Dedifferentiated amniotic fluid mesenchymal stem cell (primary cell): ENCODE measurements around the gene NAA40.
"Not testable (repeated sequence)": the region's sequence is repeated elsewhere in the genome, so short reads cannot be mapped to it uniquely, and the experiment has no call there.

Experiments used
- DNase-seq: peaks from one replicate; pipeline ENCODE4 v3.0.0-alpha.2; 2016; ENCODE audit errors: extremely low spot score

NAA40 gene

DNA sequence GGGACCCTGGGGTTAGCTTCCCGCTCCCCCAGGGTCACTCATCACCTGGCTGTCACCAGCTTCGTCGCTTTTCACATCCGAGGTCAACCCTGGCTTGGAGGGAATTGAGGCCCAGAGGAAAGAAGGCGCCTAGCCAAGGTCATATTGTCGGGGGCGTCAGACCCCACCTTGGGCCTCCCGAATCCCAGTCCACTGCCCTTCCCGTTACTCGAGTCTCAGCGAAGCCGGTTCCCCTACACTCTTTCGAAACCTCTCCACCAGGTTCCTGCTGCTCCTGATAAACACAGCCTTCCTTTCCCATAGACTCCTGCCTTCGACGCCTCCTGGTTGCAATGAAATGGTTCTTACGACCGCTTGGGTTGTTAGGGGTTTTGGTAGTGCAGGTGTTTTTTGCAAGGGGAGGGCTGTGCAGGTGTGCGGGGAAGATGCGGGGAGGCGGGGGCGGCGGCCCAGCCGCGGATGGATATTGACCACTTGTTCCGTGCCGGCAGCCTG is 642 bp downstream of the NAA40 start:
- no peak for DNase-seq

DNA sequence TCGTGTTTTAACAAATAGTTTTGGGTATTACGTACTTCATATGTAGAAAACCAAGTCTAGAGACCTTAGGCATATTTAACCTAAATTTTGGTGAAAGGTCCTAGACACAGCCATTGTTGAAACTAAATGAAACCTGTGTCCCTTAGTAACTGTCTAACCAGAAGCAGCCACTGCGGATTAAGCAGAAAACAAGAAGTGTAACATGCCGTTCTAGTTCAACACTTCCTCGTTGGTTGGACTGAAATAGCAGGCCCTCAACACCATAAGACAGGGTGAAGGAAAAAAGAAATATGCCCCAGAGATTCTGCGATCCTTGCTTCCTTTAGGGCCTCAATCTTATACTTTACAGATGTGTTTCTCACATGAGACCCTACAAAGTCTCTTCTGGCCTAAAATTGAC is 2.0 kb downstream of the NAA40 start:
- no peak for DNase-seq

DNA sequence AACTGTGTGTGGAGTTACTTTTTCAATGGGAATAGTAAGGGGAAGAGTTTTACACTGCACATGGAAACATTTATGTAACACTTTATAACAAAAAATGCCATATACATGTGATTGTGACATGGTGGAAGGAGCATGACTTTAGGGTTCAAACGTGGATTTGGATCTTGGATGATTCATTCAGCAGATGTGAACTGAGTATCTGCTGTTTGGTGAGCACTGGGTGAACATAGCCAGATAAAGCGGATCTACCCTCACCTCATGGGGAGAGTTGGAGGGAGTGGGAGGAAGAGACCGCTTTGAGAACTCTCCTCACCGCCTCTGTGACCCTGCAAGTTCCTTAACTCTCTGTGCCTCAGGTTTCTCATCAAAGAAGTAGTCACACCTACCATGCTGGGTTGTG is 3.1 kb downstream of the NAA40 start:
- DNase-seq: no peak

- DNase-seq: no peak
Observed at GRCh38 chr11:63942803-63943202, 4.0 kb downstream of the NAA40 start.

- no peak for DNase-seq
Observed at GRCh38 chr11:63944987-63945386, 6.2 kb downstream of the NAA40 start.

DNA sequence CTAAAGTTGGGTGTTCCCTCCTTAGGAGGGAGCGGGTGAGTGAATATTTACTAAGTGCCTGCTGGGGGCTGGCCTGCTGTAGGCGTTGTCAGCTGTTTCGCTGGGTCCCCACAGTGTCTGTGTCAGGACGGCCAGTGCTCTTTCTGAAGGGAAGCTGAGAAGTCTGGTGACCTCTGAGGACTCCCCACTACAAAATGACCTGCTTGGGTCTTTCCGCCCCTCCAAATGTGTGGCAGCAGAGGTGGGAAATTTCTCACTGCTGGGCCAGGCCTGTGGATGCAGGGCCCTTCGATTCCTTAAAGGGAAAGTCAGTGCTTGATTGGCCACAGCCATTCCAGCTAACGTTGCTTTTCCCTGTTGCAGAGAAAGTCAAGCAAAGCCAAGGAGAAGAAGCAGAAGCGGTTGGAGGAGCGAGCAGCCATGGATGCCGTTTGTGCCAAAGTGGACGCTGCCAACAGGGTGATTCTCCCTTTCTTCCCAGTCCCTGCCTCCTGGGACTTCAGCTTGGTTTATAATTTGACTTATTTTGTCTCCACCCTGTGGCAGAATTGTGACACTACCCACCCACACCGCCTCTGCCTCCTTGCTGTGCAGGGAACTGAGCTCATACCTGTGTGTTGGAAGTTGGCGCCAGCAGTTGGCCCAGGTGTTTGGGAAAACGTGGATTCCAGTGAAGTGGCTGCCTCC is 6.8 kb downstream of the NAA40 start:
- DNase-seq: peak; percentile 58

- no peak for DNase-seq
Observed at GRCh38 chr11:63951779-63952536, 13.2 kb downstream of the NAA40 start.

DNA sequence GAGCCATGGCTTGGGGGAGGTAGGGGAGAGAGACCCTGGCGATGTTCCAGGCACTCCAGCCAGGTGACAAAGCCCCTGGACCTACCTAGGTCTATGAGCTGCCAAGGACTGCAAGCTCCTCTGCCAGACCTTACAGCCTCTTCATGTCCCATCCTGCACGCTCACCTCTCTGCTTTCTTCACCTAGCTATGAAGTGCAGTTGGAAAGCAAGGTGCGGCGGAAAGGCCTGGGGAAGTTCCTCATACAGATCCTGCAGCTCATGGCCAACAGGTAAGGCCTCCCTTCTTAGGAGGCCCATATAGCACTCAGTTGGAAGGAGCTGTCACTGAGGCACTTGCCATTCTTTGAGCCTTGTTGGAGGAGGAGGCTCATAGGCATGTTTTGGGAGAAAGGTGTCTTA is 13.8 kb downstream of the NAA40 start:
- DNase-seq: no peak

- no peak for DNase-seq
Observed at GRCh38 chr11:63958008-63958407, 19.2 kb downstream of the NAA40 start.

DNA sequence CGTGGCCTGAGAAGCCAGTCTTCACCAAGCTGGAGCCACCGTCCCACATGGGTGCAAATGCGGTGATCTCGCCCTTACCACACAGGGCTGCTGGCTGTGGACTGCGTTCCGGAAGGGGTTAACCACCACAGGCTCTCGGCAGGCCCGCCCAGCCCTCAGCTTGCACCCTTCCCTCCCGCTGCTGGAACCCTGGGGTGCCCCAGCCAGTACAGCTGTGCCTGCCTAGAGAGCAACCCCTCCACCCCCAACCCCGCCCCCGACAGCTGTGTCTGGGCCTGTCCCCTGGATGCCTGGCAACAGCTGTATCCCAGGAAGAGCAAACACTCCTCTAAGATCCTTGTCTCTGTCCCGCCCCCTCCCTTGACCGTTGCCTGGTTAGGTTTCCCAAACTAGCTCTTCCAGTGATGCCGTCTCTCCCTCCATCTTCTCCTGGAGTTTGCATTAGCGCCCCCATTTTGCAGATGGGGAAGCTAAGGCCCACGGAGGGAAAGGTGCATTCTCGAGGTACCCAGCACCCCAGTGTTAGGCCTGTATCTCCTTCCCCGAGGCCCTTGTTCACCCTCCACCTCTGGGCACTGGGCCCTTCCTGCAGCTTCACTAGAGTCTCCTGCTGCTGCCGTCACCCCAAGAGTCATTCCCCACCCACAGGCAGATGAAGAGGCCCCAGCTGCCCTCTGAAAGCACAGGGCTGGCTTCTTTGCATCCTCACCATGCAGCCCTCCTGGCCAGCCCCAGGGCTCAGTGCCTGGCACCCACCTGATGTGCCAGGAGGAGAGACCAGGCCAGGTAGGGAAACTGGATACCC is 23.0 kb downstream of the NAA40 start:
- DNase-seq: no peak

GRCh38 chr11:63963895-63964294 is 25.1 kb downstream of the NAA40 start:
- not testable (repeated sequence) for DNase-seq

- no peak for DNase-seq
Observed at GRCh38 chr11:63966444-63966843, 27.6 kb downstream of the NAA40 start.

GRCh38 chr11:63969461-63969860 is 30.7 kb downstream of the NAA40 start:
- no peak for DNase-seq

- no peak for DNase-seq
Observed at GRCh38 chr11:63970902-63971301, 32.1 kb downstream of the NAA40 start.

DNA sequence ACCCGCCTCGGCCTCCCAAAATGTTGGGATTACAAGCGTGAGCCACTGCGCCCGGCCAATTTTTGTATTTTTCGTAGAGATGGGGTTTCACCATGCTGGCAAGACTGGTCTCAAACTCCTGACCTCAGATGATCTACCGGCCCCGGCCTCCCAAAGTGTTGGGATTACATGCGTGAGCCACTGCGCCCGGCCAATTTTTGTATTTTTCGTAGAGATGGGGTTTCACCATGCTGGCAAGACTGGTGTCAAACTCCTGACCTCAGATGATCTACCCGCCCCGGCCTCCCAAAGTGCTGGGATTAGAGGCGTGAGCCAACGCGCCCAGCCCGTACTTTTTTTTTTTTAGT is 35.1 kb downstream of the NAA40 start:
- not testable (repeated sequence) for DNase-seq

- peak; percentile 100 for DNase-seq
Observed at GRCh38 chr11:63974259-63975143, 35.7 kb downstream of the NAA40 start, which contains the start of gene COX8A. TSS of gene COX8A (plus strand) at chr11:63974620. CDS start at chr11:63974681, 61 bp downstream.

DNA sequence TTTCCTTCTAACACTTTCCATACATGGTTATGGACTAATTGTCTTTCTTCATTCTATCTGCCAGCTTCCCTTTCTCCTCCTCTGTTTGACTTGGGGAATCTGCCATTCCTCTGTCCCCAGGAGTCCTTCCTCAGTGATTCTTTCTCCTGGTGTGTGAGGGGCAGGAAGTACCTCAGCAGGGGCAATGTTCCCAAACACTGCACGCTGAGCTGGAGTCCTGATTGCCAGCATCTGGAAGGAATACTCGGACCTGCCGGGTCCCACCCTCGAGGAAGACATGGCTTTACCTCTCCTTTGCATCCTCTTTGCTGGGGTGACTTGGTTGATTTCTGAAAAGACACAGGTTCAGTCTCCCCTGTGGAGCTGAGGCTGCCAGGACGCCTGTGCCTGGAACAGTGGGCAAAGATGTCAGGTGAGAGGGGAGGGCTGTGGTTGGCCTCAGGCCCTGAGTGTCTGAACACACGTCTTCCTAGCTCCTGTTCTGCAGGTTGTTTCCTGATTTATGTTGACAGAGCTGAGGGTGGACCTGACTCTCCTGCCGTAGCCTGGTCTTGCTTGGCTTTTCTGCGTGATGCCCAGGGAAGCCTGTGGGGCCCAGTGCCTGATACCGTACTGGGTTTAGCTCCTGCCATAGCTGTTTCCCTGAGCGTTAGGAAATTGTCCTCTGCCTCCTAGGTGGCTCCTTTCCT is 39.9 kb downstream of the NAA40 start:
- DNase-seq: no peak

DNA sequence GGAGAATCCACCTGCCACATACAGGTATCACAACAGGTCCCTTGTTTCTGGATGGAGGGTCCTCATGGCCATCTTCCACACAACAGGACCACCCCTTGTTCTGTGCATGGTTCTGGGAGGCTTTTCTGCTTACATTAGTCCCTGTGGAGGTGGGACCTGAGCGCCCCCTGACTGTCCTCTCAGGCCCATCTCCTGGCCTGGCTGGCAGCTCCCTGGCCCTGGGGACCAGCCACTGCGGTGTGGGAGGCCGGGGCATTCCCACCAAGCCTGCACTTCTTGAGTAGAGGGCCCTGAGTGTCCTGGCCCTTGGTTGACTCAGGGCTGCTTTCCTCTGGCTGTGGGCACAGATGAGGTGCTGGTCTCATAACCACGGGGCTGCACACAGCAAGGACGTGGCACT is 40.6 kb downstream of the NAA40 start:
- no peak for DNase-seq

DNA sequence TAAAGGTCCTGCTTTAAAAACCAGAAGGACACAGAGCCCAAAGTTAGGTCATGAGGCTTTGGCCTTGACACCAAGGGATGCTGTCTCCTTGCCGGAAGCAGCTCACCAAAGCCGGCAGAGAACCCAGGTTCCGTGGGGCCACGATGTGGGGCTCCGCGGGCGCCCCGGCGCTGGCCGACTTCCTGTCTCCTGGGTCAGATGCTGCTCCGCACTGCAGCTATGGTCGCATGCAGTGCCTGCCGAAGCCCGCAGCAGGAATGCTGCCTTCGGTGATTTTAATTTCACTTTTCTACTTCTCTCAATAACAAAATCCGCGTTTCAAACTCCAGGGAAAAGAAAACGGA is 47.0 kb downstream of the NAA40 start:
- DNase-seq: no peak

- DNase-seq: peak; percentile 86
Observed at GRCh38 chr11:63986156-63986931, 47.5 kb downstream of the NAA40 start, which contains the start of gene OTUB1. TSS of gene OTUB1 (plus strand) at chr11:63986438. CDS start at chr11:63986457, 19 bp downstream.
